Islet precursor cell (in vitro differentiated cells): ENCODE measurements around the gene FAM174B.

ENCODE experiments used
- DNase-seq: peaks from one replicate; pipeline ENCODE4 v3.0.0-alpha.2; 2018

FAM174B gene

GRCh38 chr15:92617549-92618520 lies 37.7 kb downstream of the FAM174B start:
- DNase-seq: peak; percentile 94

GRCh38 chr15:92616621-92617548 lies 38.7 kb downstream of the FAM174B start:
- peak; percentile 43 for DNase-seq

GRCh38 chr15:92614791-92615785 lies 40.5 kb downstream of the FAM174B start:
- peak; percentile 30 for DNase-seq

GRCh38 chr15:92614301-92614700 lies 41.3 kb downstream of the FAM174B start:
- DNase-seq: peak; percentile 32

GRCh38 chr15:92613841-92614240 lies 41.7 kb downstream of the FAM174B start:
- peak; percentile 39 for DNase-seq

GRCh38 chr15:92612891-92613290 lies 42.7 kb downstream of the FAM174B start:
- peak; percentile 41 for DNase-seq

- peak; percentile 27 for DNase-seq
These were observed 43.4 kb downstream of the FAM174B start for GRCh38 chr15:92611995-92612745.

GRCh38 chr15:92611150-92611549 lies 44.4 kb downstream of the FAM174B start:
- DNase-seq: no peak

- no peak for DNase-seq
These were observed 45.5 kb downstream of the FAM174B start for GRCh38 chr15:92610101-92610520.

GRCh38 chr15:92608866-92609700 lies 46.5 kb downstream of the FAM174B start:
- DNase-seq: peak; percentile 43

- DNase-seq: peak; percentile 34
These were observed 48.8 kb downstream of the FAM174B start for GRCh38 chr15:92606836-92607150.

- peak; percentile 32 for DNase-seq
These were observed 49.3 kb downstream of the FAM174B start for GRCh38 chr15:92606126-92606835.

GRCh38 chr15:92605225-92605944 lies 50.2 kb downstream of the FAM174B start:
- DNase-seq: no peak

- no peak for DNase-seq
These were observed 51.7 kb downstream of the FAM174B start for GRCh38 chr15:92603743-92604470.

GRCh38 chr15:92603278-92603677 lies 52.3 kb downstream of the FAM174B start:
- no peak for DNase-seq

- DNase-seq: no peak
These were observed 53.3 kb downstream of the FAM174B start for GRCh38 chr15:92602267-92602593.

GRCh38 chr15:92601592-92602266 lies 53.8 kb downstream of the FAM174B start:
- DNase-seq: no peak

GRCh38 chr15:92600856-92601255 lies 54.7 kb downstream of the FAM174B start:
- DNase-seq: no peak
